ENCODE data around the gene RMI2.

The RMI2 gene

GRCh38 chr16:11360641-11361373 is 15.5 kb downstream of the RMI2 start (continued):
- no peak for TF ChIP-seq ATF2 (tag by site-specific recombination; IDR thresholded peaks at IDR 0.05; ENCODE audit: low read depth)
- no peak for TF ChIP-seq ZEB2 (tag by site-specific recombination; IDR thresholded peaks at IDR 0.05)
- TF ChIP-seq ZNF184 (tag by site-specific recombination; IDR thresholded peaks at IDR 0.05): no peak
- TF ChIP-seq ZSCAN30 (tag by site-specific recombination; IDR thresholded peaks at IDR 0.05): no peak
- TF ChIP-seq ZNF24 (tag by site-specific recombination; IDR thresholded peaks at IDR 0.05): no peak
- TF ChIP-seq ZNF324 (tag by site-specific recombination; IDR thresholded peaks at IDR 0.05): no peak
- TF ChIP-seq ZNF433 (tag by site-specific recombination; IDR thresholded peaks at IDR 0.05; ENCODE audit: low read depth): no peak

- Histone ChIP-seq H3K4me1 (ENCODE audit: control insufficient read depth, insufficient read depth, low read length) (peaks cover 6% of the 10 kb centered on the region; the same call in 1 of the 2 replicates), H3K4me3 (ENCODE audit: low read depth, low read length) (no peak overlapping the region), H3K9me3 (ENCODE audit: control insufficient read depth, insufficient read depth, low read depth, low read length) (no peaks in the 10 kb centered on the region), H3K36me3 (ENCODE audit: control insufficient read depth in 2 of 2, insufficient read depth in 1 of 2, low read length in 2 of 2) (no peaks in the 10 kb centered on the region), H3K27ac (ENCODE audit: extremely low read depth, low read depth, low read length) (no peak overlapping the region)
- TF ChIP-seq ZNF510 (tag by site-specific recombination; IDR thresholded peaks at IDR 0.05; ENCODE audit: insufficient replicate concordance) (no peak), ZNF146 (tag by site-specific recombination; IDR thresholded peaks at IDR 0.05) (no peak), HOXC10 (CRISPR knock-in tag; IDR thresholded peaks at IDR 0.05) (no peak), ZSCAN30 (tag by site-specific recombination; IDR thresholded peaks at IDR 0.05) (no peak), ZNF37A (tag by site-specific recombination; IDR thresholded peaks at IDR 0.05) (no peak), KLF16 (tag by site-specific recombination; IDR thresholded peaks at IDR 0.05) (no peak), ZNF18 (tag by site-specific recombination; IDR thresholded peaks at IDR 0.05) (no peak), CTCF (tag by site-specific recombination; IDR thresholded peaks at IDR 0.05) (no peak), PATZ1 (tag by site-specific recombination; IDR thresholded peaks at IDR 0.05) (no peak)
- CTCF ChIA-PET: interaction anchor here (0.5 to 0.6 kb wide), 2 partner anchors 10 to 339 kb away, joined by 3 to 4 read pairs; no protein-coding TSS in a partner anchor
- POLR2A ChIA-PET: no interaction called here
These were observed 16.6 kb downstream of the RMI2 start for GRCh38 chr16:11361701-11362451.
